IPS-NIHi7 (cell line): ENCODE data around the gene AGAP3.
A peak's percentile ranks its signal among the peaks of the same experiment; 100 is the strongest.

Source experiments
- DNase-seq: peaks from one replicate; pipeline ENCODE4 v3.0.0; 2012; ENCODE audit warnings: mixed read lengths; ENCODE audit errors: extremely low spot score

The AGAP3 gene

GRCh38 chr7:151123158-151123821 lies 37.0 kb downstream of the AGAP3 start:
- no peak for DNase-seq

- peak; percentile 91 for DNase-seq
These were observed 37.7 kb downstream of the AGAP3 start for GRCh38 chr7:151123822-151124464.

GRCh38 chr7:151124481-151124880 lies 38.2 kb downstream of the AGAP3 start:
- no peak for DNase-seq

- no peak for DNase-seq
These were observed 38.7 kb downstream of the AGAP3 start for GRCh38 chr7:151124899-151125399.

GRCh38 chr7:151125470-151125845 lies 39.2 kb downstream of the AGAP3 start:
- DNase-seq: no peak

- DNase-seq: peak; percentile 84
These were observed 39.7 kb downstream of the AGAP3 start for GRCh38 chr7:151125846-151126481.

GRCh38 chr7:151126491-151127137 lies 40.3 kb downstream of the AGAP3 start:
- DNase-seq: peak; percentile 42

GRCh38 chr7:151128144-151128543 lies 41.9 kb downstream of the AGAP3 start:
- no peak for DNase-seq

- no peak for DNase-seq
These were observed 42.4 kb downstream of the AGAP3 start for GRCh38 chr7:151128716-151129115.

GRCh38 chr7:151129117-151129959 lies 43.1 kb downstream of the AGAP3 start:
- no peak for DNase-seq

- DNase-seq: no peak
These were observed 43.8 kb downstream of the AGAP3 start for GRCh38 chr7:151129960-151130591.

GRCh38 chr7:151130741-151131157 lies 44.5 kb downstream of the AGAP3 start:
- no peak for DNase-seq

- no peak for DNase-seq
These were observed 44.9 kb downstream of the AGAP3 start for GRCh38 chr7:151131224-151131591.

- no peak for DNase-seq
These were observed 45.5 kb downstream of the AGAP3 start for GRCh38 chr7:151131592-151132293.

- DNase-seq: no peak
These were observed 46.4 kb downstream of the AGAP3 start for GRCh38 chr7:151132461-151133205.

GRCh38 chr7:151133266-151133985 lies 47.2 kb downstream of the AGAP3 start:
- DNase-seq: no peak

GRCh38 chr7:151133986-151134742 lies 47.9 kb downstream of the AGAP3 start:
- no peak for DNase-seq
